H9 (cell line): ENCODE results near the gene SPIN1. TPM values are rescaled to one million over a fixed set of nuclear protein-coding genes. Genes with fewer than 3 reads are reported as not detected.

Experiments used
- DNase-seq: peaks from one replicate; pipeline ENCODE4 v3.0.0-alpha.2; 2017
- H2AFZ ChIP-seq: one replicate; pipeline ENCODE4 v1.6.1; 2013; ENCODE audit warnings: mild to moderate bottlenecking, low read length, control low read depth, moderate library complexity
- H2AK5ac ChIP-seq: 2 replicates; pipeline ENCODE4 v1.6.1; 2013; ENCODE audit warnings: low read length, control low read depth, mixed read lengths; ENCODE audit not compliant: insufficient read length
- H2BK120ac ChIP-seq: one replicate; pipeline ENCODE4 v1.6.1; 2013; ENCODE audit warnings: low read depth, mild to moderate bottlenecking, low read length, control low read depth, inconsistent platforms; ENCODE audit not compliant: poor library complexity, severe bottlenecking
- H2BK12ac ChIP-seq: 2 replicates; pipeline ENCODE4 v1.6.1; 2013; ENCODE audit warnings: low read length, control low read depth, mixed read lengths, low read depth; ENCODE audit not compliant: insufficient read length
- H2BK15ac ChIP-seq: 2 replicates; pipeline ENCODE4 v1.6.1; 2013; ENCODE audit warnings: low read depth, low read length, control low read depth
- H2BK20ac ChIP-seq: one replicate; pipeline ENCODE4 v1.6.1; 2013; ENCODE audit warnings: low read depth, mild to moderate bottlenecking, low read length, control low read depth, inconsistent platforms; ENCODE audit not compliant: poor library complexity, severe bottlenecking
- H2BK5ac ChIP-seq: 2 replicates; pipeline ENCODE4 v1.6.1; 2013; ENCODE audit warnings: low read length, control low read depth, mixed read lengths; ENCODE audit not compliant: insufficient read length
- H3K14ac ChIP-seq: 2 replicates; pipeline ENCODE4 v1.6.1; 2013; ENCODE audit warnings: low read length, control low read depth; ENCODE audit not compliant: insufficient read depth
- H3K18ac ChIP-seq: 2 replicates; pipeline ENCODE4 v1.6.1; 2013; ENCODE audit warnings: low read depth, mild to moderate bottlenecking, mixed read lengths, low read length, control low read depth; ENCODE audit not compliant: insufficient read length
- H3K23ac ChIP-seq: 2 replicates; pipeline ENCODE4 v1.6.1; 2013; ENCODE audit warnings: low read length, control low read depth, mixed read lengths, low read depth; ENCODE audit not compliant: insufficient read length
- H3K23me2 ChIP-seq: 2 replicates; pipeline ENCODE4 v1.6.1; 2013; ENCODE audit warnings: low read depth, mild to moderate bottlenecking, mixed read lengths, low read length, control low read depth; ENCODE audit not compliant: insufficient read length, poor library complexity, severe bottlenecking
- H3K27ac ChIP-seq: 2 replicates; pipeline ENCODE4 v1.5.1; 2013; ENCODE audit warnings: low read length, control low read depth, mixed read lengths, low read depth; ENCODE audit not compliant: insufficient read length
- H3K27me3 ChIP-seq: 2 replicates; pipeline ENCODE4 v1.6.1; 2013; ENCODE audit warnings: low read length, control low read depth, inconsistent platforms; ENCODE audit not compliant: insufficient read depth
- H3K4ac ChIP-seq: 2 replicates; pipeline ENCODE4 v1.6.1; 2013; ENCODE audit warnings: low read depth, mild to moderate bottlenecking, control low read depth, inconsistent platforms, low read length, moderate library complexity
- H3K4me1 ChIP-seq: 2 replicates; pipeline ENCODE4 v1.6.1; 2013; ENCODE audit warnings: low read length, control low read depth, inconsistent platforms; ENCODE audit not compliant: insufficient read depth
- H3K4me2 ChIP-seq: 2 replicates; pipeline ENCODE4 v1.6.1; 2013; ENCODE audit warnings: low read length, control low read depth, mixed read lengths; ENCODE audit not compliant: insufficient read length, insufficient read depth
- H3K56ac ChIP-seq: 2 replicates; pipeline ENCODE4 v1.6.1; 2013; ENCODE audit warnings: low read depth, mild to moderate bottlenecking, mixed read lengths, low read length, control low read depth; ENCODE audit not compliant: insufficient read length
- H3K79me1 ChIP-seq: 2 replicates; pipeline ENCODE4 v1.6.1; 2013; ENCODE audit warnings: low read depth, mild to moderate bottlenecking, moderate library complexity, low read length, control low read depth, inconsistent platforms; ENCODE audit not compliant: insufficient read depth, poor library complexity, severe bottlenecking
- H3K79me2 ChIP-seq: 2 replicates; pipeline ENCODE4 v1.6.1; 2013; ENCODE audit warnings: low read length, control low read depth, inconsistent platforms; ENCODE audit not compliant: insufficient read depth
- H3K9ac ChIP-seq: 2 replicates; pipeline ENCODE4 v1.6.1; 2013; ENCODE audit warnings: low read length, control low read depth, mixed read lengths; ENCODE audit not compliant: insufficient read length; ENCODE audit errors: extremely low read depth
- H3K9me3 ChIP-seq: one replicate; pipeline ENCODE4 v1.6.1; 2013; ENCODE audit warnings: low read depth, low read length, inconsistent platforms; ENCODE audit not compliant: control insufficient read depth
- H3T11ph ChIP-seq: one replicate; pipeline ENCODE4 v1.6.1; 2013; ENCODE audit warnings: mild to moderate bottlenecking, low read length, control low read depth, inconsistent platforms
- H4K20me1 ChIP-seq: one replicate; pipeline ENCODE4 v1.6.1; 2013; ENCODE audit not compliant: control insufficient read depth, insufficient read length, insufficient read depth
- H4K5ac ChIP-seq: 2 replicates; pipeline ENCODE4 v1.6.1; 2013; ENCODE audit warnings: low read depth, mild to moderate bottlenecking, mixed read lengths, low read length, control low read depth; ENCODE audit not compliant: insufficient read length
- H4K8ac ChIP-seq: replicated peaks from 2 replicates; pipeline ENCODE4 v1.6.1; 2013; ENCODE audit warnings: low read length, control low read depth, mixed read lengths, low read depth; ENCODE audit not compliant: insufficient read length
- H4K91ac ChIP-seq: 2 replicates; pipeline ENCODE4 v1.6.1; 2013; ENCODE audit warnings: low read depth, mild to moderate bottlenecking, moderate library complexity, mixed read lengths, low read length, control low read depth; ENCODE audit not compliant: insufficient read length
- H3K27ac Mint-ChIP-seq, 3 experiments: 2 replicates in 2 of 3; 3 replicates in 1 of 3; pipeline ENCODE4 v1.8.0; 2020 to 2021; ENCODE audit warnings: mixed read lengths in 3 of 3, mild to moderate bottlenecking in 1 of 3, moderate library complexity in 1 of 3
- H3K27me3 Mint-ChIP-seq: 2 replicates; pipeline ENCODE4 v1.8.0; 2021; ENCODE audit warnings: low read depth, mild to moderate bottlenecking, moderate library complexity, mixed read lengths
- H3K36me3 Mint-ChIP-seq, 3 experiments: 2 replicates in 2 of 3; 3 replicates in 1 of 3; pipeline ENCODE4 v1.8.0; 2020 to 2021; ENCODE audit warnings: low read depth in 3 of 3, mixed read lengths in 3 of 3; ENCODE audit not compliant: insufficient read depth in 1 of 3
- H3K4me1 Mint-ChIP-seq, 2 experiments: 2 replicates each; pipeline ENCODE4 v1.8.0; 2020; ENCODE audit warnings: mixed read lengths in 2 of 2
- H3K4me3 Mint-ChIP-seq, 2 experiments: 2 replicates in 1 of 2; 3 replicates in 1 of 2; pipeline ENCODE4 v1.8.0; 2020 to 2021; ENCODE audit warnings: mild to moderate bottlenecking in 2 of 2, mixed read lengths in 2 of 2, moderate library complexity in 1 of 2
- H3K9me3 Mint-ChIP-seq, 2 experiments: 2 replicates in 1 of 2; 3 replicates in 1 of 2; pipeline ENCODE4 v1.8.0; 2020; ENCODE audit warnings: mild to moderate bottlenecking in 2 of 2, mixed read lengths in 2 of 2, moderate library complexity in 1 of 2
- CTCF ChIP-seq: fragments of 200-600 bp; sonication (generic); conservative IDR thresholded peaks from 3 replicates; pipeline ENCODE4 v1.8.0; 2021; ENCODE audit warnings: antibody characterized with exemption, mild to moderate bottlenecking
- WGBS: extraction: QIAGEN DNeasy Blood & Tissue Kit; methylation state at CpG from one replicate; pipeline ENCODE4 v1.1.7; 2013; ENCODE audit warnings: missing lambda C conversion rate, low lambda C conversion rate, mixed read lengths; ENCODE audit not compliant: insufficient read length; ENCODE audit errors: extremely low coverage; 5-methylcytosine and 5-hydroxymethylcytosine counted together
- total RNA-seq: library from RNA; stranded (reverse); gene quantifications from 2 replicates; pipeline ENCODE4 v1.2.1, GENCODE V29; 2021

SPIN1 gene
- total RNA-seq, 1 experiment from 2014 or later: 136 TPM

DNA sequence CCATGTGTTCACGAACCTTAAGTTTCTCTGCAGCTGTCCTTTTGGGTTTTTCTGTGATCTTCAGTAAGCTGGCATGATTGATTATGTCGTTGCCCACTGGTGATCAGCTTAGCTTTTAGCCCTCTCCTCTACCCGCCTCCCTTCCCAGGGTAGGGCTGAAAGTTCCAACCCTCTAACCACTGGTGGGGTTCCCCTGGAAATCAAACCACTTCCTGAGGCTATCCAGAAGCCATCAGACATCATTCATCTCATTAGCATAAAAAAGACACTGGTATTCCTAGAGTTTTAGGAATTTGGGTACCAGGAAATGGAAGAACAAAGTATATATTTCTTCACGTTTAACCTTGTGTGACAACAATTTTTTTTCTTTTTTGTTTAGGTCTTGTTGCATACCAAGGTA is 29.8 kb downstream of the SPIN1 start:
- peak overlapping the region; percentile 44 to 88 (median 86); a peak in 6 of 7 replicates for H3K27ac Mint-ChIP-seq
- peaks cover 70 to 81% (median 76%) of the 10 kb centered on the region in 3 experiments for H3K36me3 Mint-ChIP-seq
- DNase-seq: peak; percentile 79

More for the DNA sequence above, 29.8 kb downstream of the SPIN1 start:
- TF ChIP-seq CTCF: no peak
- Mint-ChIP-seq H3K4me3 (no peak overlapping the region), H3K9me3 (peaks cover 43 to 53% of the 10 kb centered on the region in 2 experiments), H3K27me3 (no peaks in the 10 kb centered on the region), H3K4me1 (peaks cover 30 to 39% of the 10 kb centered on the region in 2 experiments)
- Histone ChIP-seq H3K79me2 (peaks cover 49% of the 10 kb centered on the region; the same call in 1 of the 2 replicates), H2AK5ac (no peak overlapping the region), H3K27ac (peak overlapping the region; percentile 89), H3K56ac (no peak overlapping the region), H2BK5ac (no peak overlapping the region), H2AFZ (no peak overlapping the region), H2BK12ac (no peak overlapping the region), H4K91ac (no peak overlapping the region), H4K8ac (no peak overlapping the region), H4K20me1 (no peaks in the 10 kb centered on the region), H3K23ac (no peak overlapping the region), H4K5ac (no peak overlapping the region), H3K23me2 (no peaks in the 10 kb centered on the region), H2BK20ac (no peak overlapping the region), H3K4me1 (peaks cover 3% of the 10 kb centered on the region; the same call in 1 of the 2 replicates), H3K9ac (no peak overlapping the region), H3K14ac (no peak overlapping the region), H3K9me3 (peaks cover 25% of the 10 kb centered on the region), H2BK15ac (no peak overlapping the region), H3K4ac (no peak overlapping the region), H2BK120ac (no peak overlapping the region), H3K4me2 (no peak overlapping the region), H3K27me3 (no peaks in the 10 kb centered on the region), H3K79me1 (peaks cover 7% of the 10 kb centered on the region), H3T11ph (no peak overlapping the region), H3K18ac (no peak overlapping the region)
- WGBS: no CpG with 5 or more reads among the region's 4 CpGs
